K562 (cell line): ENCODE measurements around the gene RBM12. TPM values are rescaled to one million over a fixed set of nuclear protein-coding genes. Genes with fewer than 3 reads are reported as not detected.

Source experiments
- ATAC-seq: fragments of 200-7000 bp; cut with Tn5 transposase; 3 replicates; pipeline ENCODE4 v1.9.1; 2020; ENCODE audit warnings: moderate library complexity
- BruUV-seq: library from RNA; stranded (reverse); fragments of 400-500 nt; replicated peaks from 2 replicates; lab custom pipeline; 2021; lab: Mats Ljungman, UMichigan
- CTCF ChIA-PET: fragments of 300-600 bp; formaldehyde crosslinking; extraction: SDS; loops from one replicate; lab custom pipeline; 2021; ENCODE audit warnings: low intra/inter-chr PET ratio; lab: Yijun Ruan, JAX
- POLR2A ChIA-PET: fragments of 300-600, 350-650 bp; sonication (Branson Sonifier 250); formaldehyde crosslinking; extraction: SDS; loops from one replicate; lab custom pipeline; 2021; ENCODE audit warnings: antibody characterized with exemption, inconsistent platforms; lab: Yijun Ruan, JAX
- DNase-seq, 4 experiments: peaks; one replicate each; pipeline versions ENCODE4 v3.0.0 to v3.0.0-alpha.2; 2011 to 2018; ENCODE audit warnings: low spot score in 3 of 4, mixed read lengths in 3 of 4; ENCODE audit errors: extremely low read depth in 1 of 4
- FAIRE-seq: peaks from 2 replicates; lab custom pipeline; 2011; peaks lifted over from hg19 to GRCh38; lab: Jason Lieb, UNC
- H2AFZ ChIP-seq: 2 replicates; pipeline ENCODE4 v1.6.0; 2011; ENCODE audit warnings: low read depth, low read length, control low read depth, inconsistent platforms
- H3K27ac ChIP-seq: fragments of 200-600 bp; 3 replicates; pipeline ENCODE4 v1.8.0; 2011; ENCODE audit warnings: low read depth, mild to moderate bottlenecking, control low read depth, inconsistent platforms, low read length, moderate library complexity, mixed read lengths; ENCODE audit errors: extremely low read depth
- H3K27me3 ChIP-seq, 2 experiments: fragments of 300-600 bp in 1 of 2; 2 replicates in 1 of 2; 3 replicates in 1 of 2; pipeline versions ENCODE4 v1.6.0 to v1.8.0; 2011; ENCODE audit warnings: inconsistent platforms in 2 of 2, low read length in 2 of 2, mild to moderate bottlenecking in 1 of 2, mixed read lengths in 1 of 2, moderate library complexity in 1 of 2; ENCODE audit not compliant: control insufficient read depth in 2 of 2, insufficient read depth in 2 of 2
- H3K36me3 ChIP-seq: fragments of 300-600 bp; 3 replicates; pipeline ENCODE4 v1.8.0; 2011; ENCODE audit warnings: mild to moderate bottlenecking, low read length, inconsistent platforms; ENCODE audit not compliant: control insufficient read depth, insufficient read depth
- H3K4me1 ChIP-seq, 2 experiments: fragments of 200-600 bp in 1 of 2; replicated peaks in 1 of 2; 2 replicates in 1 of 2; 3 replicates in 1 of 2; pipeline versions ENCODE4 v1.5.1 to v1.8.0; 2011; ENCODE audit warnings: inconsistent platforms in 2 of 2, low read length in 2 of 2, mild to moderate bottlenecking in 1 of 2, mixed read lengths in 1 of 2, moderate library complexity in 1 of 2; ENCODE audit not compliant: control insufficient read depth in 2 of 2, insufficient read depth in 2 of 2
- H3K4me2 ChIP-seq: 2 replicates; pipeline ENCODE4 v1.6.1; 2011; ENCODE audit warnings: low read length, control low read depth, inconsistent platforms, mixed read lengths; ENCODE audit not compliant: insufficient read depth
- H3K4me3 ChIP-seq: fragments of 200-600 bp; sonication (generic), shearing (Covaris generic); 2 replicates; pipeline ENCODE4 v1.5.1; 2016; ENCODE audit warnings: control low read depth, inconsistent platforms
- H3K79me2 ChIP-seq: fragments of 200-600 bp; 3 replicates; pipeline ENCODE4 v1.8.0; 2011; ENCODE audit warnings: low read length, inconsistent platforms; ENCODE audit not compliant: control insufficient read depth, insufficient read depth
- H3K9ac ChIP-seq, 2 experiments: 2 replicates each; pipeline versions ENCODE4 v1.6.0 to v1.6.1; 2011; ENCODE audit warnings: low read depth in 2 of 2, low read length in 2 of 2, control low read depth in 1 of 2, inconsistent platforms in 1 of 2, mild to moderate bottlenecking in 1 of 2, mixed read lengths in 1 of 2; ENCODE audit not compliant: insufficient read depth in 1 of 2
- H3K9me1 ChIP-seq: one replicate; pipeline ENCODE4 v1.6.0; 2011; ENCODE audit warnings: inconsistent platforms, mild to moderate bottlenecking, low read length, moderate library complexity; ENCODE audit not compliant: control insufficient read depth, insufficient read depth
- H3K9me3 ChIP-seq: replicated peaks from 2 replicates; pipeline ENCODE4 v1.5.1; 2011; ENCODE audit warnings: low read depth, low read length, inconsistent platforms; ENCODE audit not compliant: control insufficient read depth, insufficient read depth
- H4K20me1 ChIP-seq: replicated peaks from 2 replicates; pipeline ENCODE4 v1.6.1; 2011; ENCODE audit warnings: low read length, inconsistent platforms, mixed read lengths; ENCODE audit not compliant: control insufficient read depth, insufficient read depth
- COPS2 ChIP-seq: fragments of 450-650 bp; conservative IDR thresholded peaks from 2 replicates; pipeline ENCODE4 v1.6.1; 2016; ENCODE audit warnings: mild to moderate bottlenecking, moderate library complexity
- FOXA3 ChIP-seq, 2 experiments: fragments of 450-650 bp in 1 of 2; sonication (generic) in 1 of 2; formaldehyde crosslinking; IDR thresholded peaks in 1 of 2; conservative IDR thresholded peaks in 1 of 2; 2 replicates each; pipeline versions ENCODE4 v1.4.0 to v1.8.0; 2020 to 2022; ENCODE audit warnings: mild to moderate bottlenecking in 2 of 2, missing genetic modification reagents in 1 of 2
- FOXJ2 ChIP-seq: fragments of 200-800 bp; sonication (Bioruptor generic); IDR thresholded peaks from 2 replicates; pipeline ENCODE4 v1.6.1; 2016; ENCODE audit warnings: missing genetic modification characterization, missing compliant biosample characterization
- HIVEP1 ChIP-seq: fragments of 250-450 bp; sonication (Bioruptor Pico); IDR thresholded peaks from 2 replicates; pipeline ENCODE4 v1.4.0; 2020; ENCODE audit warnings: mild to moderate bottlenecking
- NFRKB ChIP-seq: fragments of 450-650 bp; IDR thresholded peaks from 2 replicates; pipeline ENCODE4 v1.6.1; 2016; ENCODE audit warnings: low read depth
- NR2F6 ChIP-seq: fragments of 450-650 bp; formaldehyde crosslinking; IDR thresholded peaks from 2 replicates; pipeline ENCODE4 v1.4.0; 2020; ENCODE audit warnings: mild to moderate bottlenecking
- POLR2A ChIP-seq: fragments of 450-650 bp; conservative IDR thresholded peaks from 2 replicates; pipeline ENCODE4 v1.6.1; 2016
- POLR2B ChIP-seq: fragments of 450-650 bp; IDR thresholded peaks from 2 replicates; pipeline ENCODE4 v1.6.1; 2018; ENCODE audit warnings: low read depth; ENCODE audit not compliant: partially characterized antibody
- RBFOX2 ChIP-seq: fragments of 200-400 bp; formaldehyde crosslinking; IDR thresholded peaks from 2 replicates; pipeline ENCODE4 v1.6.1; 2017; ENCODE audit warnings: low read depth, mild to moderate bottlenecking, low read length, moderate library complexity
- RBM22 ChIP-seq: fragments of 200-400 bp; formaldehyde crosslinking; IDR thresholded peaks from 2 replicates; pipeline ENCODE4 v1.6.1; 2018; ENCODE audit warnings: low read length, low read depth; ENCODE audit not compliant: poor library complexity, severe bottlenecking
- THRAP3 ChIP-seq: fragments of 450-650 bp; IDR thresholded peaks from 2 replicates; pipeline ENCODE4 v1.6.1; 2016; ENCODE audit warnings: mild to moderate bottlenecking, inconsistent platforms, borderline replicate concordance
- USF1 ChIP-seq: sonication (generic); formaldehyde crosslinking; IDR thresholded peaks from 2 replicates; pipeline ENCODE4 v1.9.0; 2022; ENCODE audit warnings: mild to moderate bottlenecking, missing genetic modification reagents
- ZBTB33 ChIP-seq: sonication (generic); formaldehyde crosslinking; IDR thresholded peaks from 2 replicates; pipeline ENCODE4 v1.8.1; 2023; ENCODE audit warnings: mild to moderate bottlenecking, missing genetic modification reagents
- ZBTB7A ChIP-seq: IDR thresholded peaks from 2 replicates; pipeline ENCODE4 v1.6.1; 2011; ENCODE audit warnings: low read depth, mild to moderate bottlenecking, low read length, moderate library complexity, borderline replicate concordance; ENCODE audit not compliant: control insufficient read depth
- ZNF253 ChIP-seq: fragments of 250-450 bp; sonication (Bioruptor Pico); conservative IDR thresholded peaks from 2 replicates; pipeline ENCODE4 v1.6.1; 2021; ENCODE audit warnings: mild to moderate bottlenecking
- ZNF316 ChIP-seq: fragments of 450-650 bp; IDR thresholded peaks from 2 replicates; pipeline ENCODE4 v1.6.1; 2016
- ZNF354B ChIP-seq: fragments of 250-450 bp; sonication (Bioruptor Pico); IDR thresholded peaks from 2 replicates; pipeline ENCODE4 v1.4.0; 2020
- ZNF57 ChIP-seq: fragments of 450-650 bp; formaldehyde crosslinking; IDR thresholded peaks from 2 replicates; pipeline ENCODE4 v1.4.0; 2020; ENCODE audit warnings: mild to moderate bottlenecking, moderate library complexity
- ZNF695 ChIP-seq: fragments of 450-650 bp; formaldehyde crosslinking; IDR thresholded peaks from 2 replicates; pipeline ENCODE4 v1.4.0; 2020; ENCODE audit warnings: mild to moderate bottlenecking, moderate library complexity
- WGBS: fragments of 100-300 bp; shearing (Covaris generic); methylation state at CpG from one replicate; pipeline ENCODE4 v1.1.6; 2016; ENCODE audit warnings: low coverage, mixed read lengths; ENCODE audit not compliant: insufficient coverage; ENCODE audit errors: missing lambda C conversion rate; 5-methylcytosine and 5-hydroxymethylcytosine counted together
- in situ Hi-C: fragments of 300-500 bp; cut with MboI; formaldehyde crosslinking; loops from 4 replicates; pipeline ENCODE4 v1.15.0; 2018; ENCODE audit warnings: inconsistent platforms, mixed read lengths
- intact Hi-C: fragments of 100-400 bp; cut with micrococcal nuclease; formaldehyde crosslinking; loops from 2 replicates; pipeline ENCODE4 v1.14.2; 2022
- polyA plus RNA-seq, 8 experiments: library from polyadenylated mRNA; depleted of rRNA in 4 of 8; stranded (reverse) in 5 of 8; unstranded in 3 of 8; fragments of >200 nt; fragmentation: Nextera tagmentation in 2 of 8; fragmentation: Illumina TruSeq in 1 of 8; extraction: Ambion mirVana in 2 of 8; extraction: Trizol in 1 of 8; gene quantifications; 2 replicates each; pipeline versions ENCODE4 v1.2.1 to v1.2.3, GENCODE V29; 2011 to 2014; ENCODE audit warnings: inconsistent platforms in 1 of 8, missing spikeins in 1 of 8
- total RNA-seq, 7 experiments: library from RNA; depleted of rRNA in 6 of 7; stranded (reverse); fragments of >200 nt in 6 of 7; fragmentation: Illumina TruSeq in 2 of 7; extraction: Trizol in 2 of 7; gene quantifications; 2 replicates each; pipeline versions ENCODE4 v1.2.1 to v1.2.3, GENCODE V29; 2011 to 2021; ENCODE audit warnings: low replicate concordance in 1 of 7
- TF ChIP-seq, protein P1 (sequence below): fragments of 450-650 bp; IDR thresholded peaks from 2 replicates; pipeline ENCODE4 v1.6.1; 2018; ENCODE audit warnings: mild to moderate bottlenecking, low read depth; ENCODE audit not compliant: partially characterized antibody

Gene RBM12
- total and polyA plus RNA-seq, 9 of the 15 experiments (the other 6 are each of a cell fraction or from before 2014, with no cell fraction given) = 5.0 to 162 (median 73.3) TPM

GRCh38 chr20:35702051-35702823 is 37.5 kb upstream of the RBM12 start:
- Histone ChIP-seq H3K27ac (peak overlapping the region; percentile 41; the same call in 2 of the 3 replicates), H3K79me2 (peaks cover 44% of the 10 kb centered on the region), H3K4me3 (no peak overlapping the region), H3K4me2 (no peak overlapping the region), H4K20me1 (no peaks in the 10 kb centered on the region; the same call in 1 of the 2 replicates), H3K9ac (no peak overlapping the region), H3K9me3 (no peaks in the 10 kb centered on the region), H3K27me3 (no peaks in the 10 kb centered on the region), H3K9me1 (no peaks in the 10 kb centered on the region), H3K36me3 (peaks cover 74% of the 10 kb centered on the region), H3K4me1 (peaks cover 10 to 14% of the 10 kb centered on the region in 2 experiments; a peak in 4 of 5 replicates), H2AFZ (no peak overlapping the region)
- POLR2A ChIA-PET = interaction anchor here (0.6 to 12.6 kb wide), 10 partner anchors 12 to 322 kb away, joined by 3 to 102 read pairs (median 4); partner anchors contain the start of genes RBM39 and SCAND1
- CTCF ChIA-PET = no interaction called here
- WGBS = 78% methylated on average over 12 of the region's 12 CpGs
- ATAC-seq = no peak
- intact Hi-C loops = no loop called here
- DNase-seq = no peak
- in situ Hi-C loops = no loop called here
- no TSS peak for BruUV-seq
- FAIRE-seq = no peak
- TF ChIP-seq POLR2A = peak; percentile 71
- TF ChIP-seq RBM22 = peak; percentile 69
- 0 out of 2 replicates have a peak, but pooled peaks have one; percentile 24 for TF ChIP-seq ZBTB33 (CRISPR knock-in tag)
- no peak for TF ChIP-seq ZNF253
- TF ChIP-seq NFRKB = no peak
- no peak for TF ChIP-seq FOXA3 (CRISPR knock-in tag; conservative IDR thresholded peaks at IDR 0.05 in 1 of 2, IDR thresholded peaks at IDR 0.05 in 1 of 2)
- no peak for TF ChIP-seq HIVEP1 (CRISPR knock-in tag)
- peak; percentile 80 for TF ChIP-seq ZNF316
- peak; percentile 67 for TF ChIP-seq POLR2B
- TF ChIP-seq, protein P1, sequence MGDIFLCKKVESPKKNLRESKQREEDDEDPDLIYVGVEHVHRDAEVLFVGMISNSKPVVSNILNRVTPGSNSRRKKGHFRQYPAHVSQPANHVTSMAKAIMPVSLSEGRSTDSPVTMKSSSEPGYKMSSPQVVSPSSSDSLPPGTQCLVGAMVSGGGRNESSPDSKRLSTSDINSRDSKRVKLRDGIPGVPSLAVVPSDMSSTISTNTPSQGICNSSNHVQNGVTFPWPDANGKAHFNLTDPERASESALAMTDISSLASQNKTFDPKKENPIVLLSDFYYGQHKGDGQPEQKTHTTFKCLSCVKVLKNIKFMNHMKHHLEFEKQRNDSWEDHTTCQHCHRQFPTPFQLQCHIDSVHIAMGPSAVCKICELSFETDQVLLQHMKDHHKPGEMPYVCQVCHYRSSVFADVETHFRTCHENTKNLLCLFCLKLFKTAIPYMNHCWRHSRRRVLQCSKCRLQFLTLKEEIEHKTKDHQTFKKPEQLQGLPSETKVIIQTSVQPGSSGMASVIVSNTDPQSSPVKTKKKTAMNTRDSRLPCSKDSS = no peak
- no peak for TF ChIP-seq ZNF354B (CRISPR knock-in tag)
- no peak for TF ChIP-seq ZNF695 (CRISPR knock-in tag)
- no peak for TF ChIP-seq USF1 (CRISPR knock-in tag)
- TF ChIP-seq FOXJ2 (tag) = no peak
- 0 out of 2 replicates have a peak, but pooled peaks have one; percentile 39 for TF ChIP-seq NR2F6
- no peak for TF ChIP-seq ZNF57 (CRISPR knock-in tag)
- TF ChIP-seq RBFOX2 = no peak
- no peak for TF ChIP-seq COPS2
- peak; percentile 30; the same call in 1 of the 2 replicates for TF ChIP-seq THRAP3
- no peak for TF ChIP-seq ZBTB7A
